Endodermal cell (in vitro differentiated cells): Measurements from ENCODE around the gene BRCA1. TPM values are rescaled to one million over a fixed set of nuclear protein-coding genes. Genes with fewer than 3 reads are reported as not detected.

Source experiments
- DNase-seq: peaks from one replicate; pipeline ENCODE4 v3.0.0-alpha.2; 2017
- H3K27ac ChIP-seq: 2 replicates; pipeline ENCODE4 v1.5.1; 2013; ENCODE audit warnings: mild to moderate bottlenecking, low read depth, low read length, moderate library complexity
- H3K27me3 ChIP-seq: 2 replicates; pipeline ENCODE4 v1.6.1; 2013; ENCODE audit warnings: mild to moderate bottlenecking, low read length, moderate library complexity; ENCODE audit not compliant: insufficient read depth, control insufficient read depth, poor library complexity, severe bottlenecking
- H3K36me3 ChIP-seq: 2 replicates; pipeline ENCODE4 v1.7.0; 2013; ENCODE audit warnings: mild to moderate bottlenecking, low read length, moderate library complexity; ENCODE audit not compliant: control insufficient read depth, insufficient read depth
- H3K4me1 ChIP-seq: one replicate; pipeline ENCODE4 v1.7.0; 2013; ENCODE audit warnings: low read length; ENCODE audit not compliant: control insufficient read depth, insufficient read depth
- H3K4me3 ChIP-seq: 2 replicates; pipeline ENCODE4 v1.5.1; 2013; ENCODE audit warnings: mild to moderate bottlenecking, low read length, moderate library complexity
- H3K9ac ChIP-seq: 2 replicates; pipeline ENCODE4 v1.6.1; 2013; ENCODE audit warnings: mild to moderate bottlenecking, low read length, moderate library complexity; ENCODE audit not compliant: poor library complexity, severe bottlenecking; ENCODE audit errors: extremely low read depth
- H3K9me3 ChIP-seq: 2 replicates; pipeline ENCODE4 v1.6.1; 2013; ENCODE audit warnings: mild to moderate bottlenecking, low read length, moderate library complexity; ENCODE audit not compliant: control insufficient read depth
- H3K27ac Mint-ChIP-seq: 2 replicates; pipeline ENCODE4 v1.8.0; 2020; ENCODE audit warnings: mixed read lengths
- H3K27me3 Mint-ChIP-seq: 2 replicates; pipeline ENCODE4 v1.8.0; 2021; ENCODE audit warnings: mild to moderate bottlenecking, mixed read lengths; ENCODE audit not compliant: insufficient read depth
- H3K36me3 Mint-ChIP-seq: 2 replicates; pipeline ENCODE4 v1.8.0; 2020; ENCODE audit warnings: low read depth, mixed read lengths
- H3K4me1 Mint-ChIP-seq: 2 replicates; pipeline ENCODE4 v1.8.0; 2020; ENCODE audit warnings: mixed read lengths
- H3K4me3 Mint-ChIP-seq: 2 replicates; pipeline ENCODE4 v1.8.0; 2020; ENCODE audit warnings: mild to moderate bottlenecking, moderate library complexity, mixed read lengths
- H3K9me3 Mint-ChIP-seq: 2 replicates; pipeline ENCODE4 v1.8.0; 2020; ENCODE audit warnings: mild to moderate bottlenecking, mixed read lengths
- CTCF ChIP-seq: fragments of 200-600 bp; sonication (generic); conservative IDR thresholded peaks from 2 replicates; pipeline ENCODE4 v1.5.0; 2021; ENCODE audit warnings: antibody characterized with exemption, mild to moderate bottlenecking
- WGBS, 2 experiments: methylation state at CpG; one replicate each; pipeline versions ENCODE4 v1.1.5 to v1.1.7; 2013; ENCODE audit warnings: missing lambda C conversion rate in 2 of 2, mixed read lengths in 1 of 2; ENCODE audit not compliant: insufficient coverage in 1 of 2, insufficient read length in 1 of 2; 5-methylcytosine and 5-hydroxymethylcytosine counted together
- total RNA-seq, 2 donors: library from RNA; stranded (reverse); fragmentation: NEBNext Ultra II Directional in 1 of 2; extraction: Animal tissue kit (Norgen Biotek cat#: 25700) in 1 of 2; gene quantifications; 2 replicates in 1 of 2; 3 replicates in 1 of 2; pipeline ENCODE4 v1.2.1, GENCODE V29; 2021

The BRCA1 gene
- total RNA-seq, 2 donors from 2014 or later: 45.4 to 59.0 TPM

DNA sequence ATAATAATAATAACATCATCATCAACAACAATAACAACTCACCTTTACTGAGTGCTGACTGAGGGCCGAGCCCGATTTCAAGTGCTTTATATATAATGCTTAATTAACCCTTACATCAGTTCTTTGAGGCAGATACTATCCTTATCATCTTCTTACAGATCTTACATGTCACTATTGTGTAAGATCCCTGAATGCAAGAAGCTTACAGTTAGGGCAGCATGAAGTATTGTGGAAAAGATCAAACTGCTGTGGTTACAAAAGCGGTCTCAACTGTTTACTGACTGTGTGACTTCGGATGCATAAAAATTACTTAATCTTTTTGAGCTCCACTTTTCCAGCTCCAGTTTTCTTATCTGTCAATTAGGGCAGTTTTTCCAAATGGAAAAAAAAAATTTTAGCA is 106.2 kb downstream of the BRCA1 start:
- Histone ChIP-seq H3K9me3 (no peaks in the 10 kb centered on the region), H3K27ac (peak overlapping the region; percentile 74)
- WGBS, 2 experiments: 89 to 96% methylated on average over 4 of the region's 4 CpGs

DNA sequence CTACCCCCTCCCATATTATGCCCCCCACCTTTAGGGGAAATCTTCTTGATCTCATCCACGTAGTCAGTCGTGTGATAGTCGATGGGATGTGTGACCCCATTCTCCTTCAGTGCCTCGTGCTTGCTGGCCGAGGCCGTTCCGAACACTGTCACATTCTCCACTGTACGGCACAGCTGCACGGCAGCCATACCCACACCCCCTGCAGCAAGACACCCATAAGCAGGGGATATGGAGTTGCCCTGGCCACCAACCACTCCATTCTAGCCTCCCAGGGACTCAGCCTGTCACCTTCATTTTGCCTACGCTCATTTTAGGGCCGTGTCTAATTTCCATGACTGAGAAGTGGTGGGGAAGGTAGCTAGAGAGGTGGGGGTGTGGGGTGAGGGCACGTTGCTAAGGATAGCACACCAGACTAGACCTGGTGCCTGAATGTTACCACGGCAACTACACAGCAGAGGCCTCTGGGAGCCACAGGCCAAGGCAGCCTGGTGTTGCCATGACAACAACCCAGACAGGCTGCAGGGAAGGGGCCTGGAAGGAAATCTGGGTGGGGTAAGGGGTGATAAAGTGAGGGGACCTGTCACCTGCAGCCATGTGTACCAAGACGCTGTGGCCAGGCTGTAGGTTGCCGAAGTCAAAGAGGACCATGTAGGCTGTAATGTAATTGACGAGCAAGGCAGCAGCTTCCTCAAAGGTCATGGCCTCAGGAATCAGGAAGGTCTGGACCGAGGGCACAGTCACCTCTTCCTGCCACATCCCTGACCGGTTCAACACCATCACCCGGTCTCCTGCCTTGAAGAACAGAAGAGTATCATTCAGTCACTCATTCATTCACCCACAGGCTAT is 106.9 kb downstream of the BRCA1 start:
- Histone ChIP-seq H3K9ac (no peak overlapping the region), H3K4me1 (peaks cover 12% of the 10 kb centered on the region), H3K36me3 (peaks cover 53% of the 10 kb centered on the region), H3K27me3 (no peaks in the 10 kb centered on the region), H3K27ac (peak overlapping the region; percentile 74), H3K4me3 (no peak overlapping the region), H3K9me3 (no peaks in the 10 kb centered on the region)
- Mint-ChIP-seq H3K27ac (no peak overlapping the region), H3K36me3 (peaks cover 49% of the 10 kb centered on the region), H3K4me3 (no peak overlapping the region), H3K9me3 (no peaks in the 10 kb centered on the region), H3K4me1 (peaks cover 31% of the 10 kb centered on the region), H3K27me3 (no peaks in the 10 kb centered on the region)
- peak; percentile 73 for DNase-seq
- 90 to 91% methylated on average over 10 to 19 of the region's 19 CpGs for WGBS, 2 experiments
- no peak for TF ChIP-seq CTCF

More for the DNA sequence above, 106.2 kb downstream of the BRCA1 start:
- H3K9me3 Mint-ChIP-seq: no peaks in the 10 kb centered on the region
- Histone ChIP-seq H3K4me1 (peaks cover 12% of the 10 kb centered on the region), H3K9ac (no peak overlapping the region), H3K36me3 (peaks cover 53% of the 10 kb centered on the region), H3K27me3 (no peaks in the 10 kb centered on the region), H3K4me3 (no peak overlapping the region)
- H3K4me1 Mint-ChIP-seq: peaks cover 31% of the 10 kb centered on the region
- no peak for DNase-seq
- no peak for TF ChIP-seq CTCF
- H3K27me3 Mint-ChIP-seq: no peaks in the 10 kb centered on the region
- no peak overlapping the region for H3K4me3 Mint-ChIP-seq
- H3K27ac Mint-ChIP-seq: no peak overlapping the region
- peaks cover 49% of the 10 kb centered on the region for H3K36me3 Mint-ChIP-seq

DNA sequence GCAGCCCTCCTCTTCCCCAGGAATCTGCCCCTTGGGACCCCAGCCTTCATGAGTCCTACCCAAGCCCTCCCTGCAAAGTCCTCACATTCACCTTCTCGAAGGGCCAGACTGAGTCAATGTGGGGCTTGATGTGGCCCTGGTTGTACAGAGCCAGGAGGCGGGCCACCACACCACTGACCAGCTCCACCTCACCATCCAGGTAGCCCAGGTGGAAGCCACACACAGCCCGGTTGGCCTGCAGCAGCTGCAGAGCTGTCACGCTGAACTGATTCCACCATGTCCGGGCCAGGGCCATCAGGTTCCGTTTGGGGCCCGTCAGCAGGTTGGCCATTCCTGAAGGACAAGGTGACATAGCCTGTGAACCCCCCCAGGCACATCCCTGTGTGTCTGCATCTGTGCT is 108.9 kb downstream of the BRCA1 start:
- no peak overlapping the region for H3K27ac ChIP-seq
- no peaks in the 10 kb centered on the region for H3K9me3 Mint-ChIP-seq
- H3K27me3 ChIP-seq: no peaks in the 10 kb centered on the region
- H3K4me3 ChIP-seq: no peak overlapping the region
- H3K4me1 ChIP-seq: peaks cover 12% of the 10 kb centered on the region
- no peak overlapping the region for H3K4me3 Mint-ChIP-seq
- H3K9me3 ChIP-seq: no peaks in the 10 kb centered on the region
- peaks cover 31% of the 10 kb centered on the region for H3K4me1 Mint-ChIP-seq
- peak; percentile 45 for DNase-seq
- no peak overlapping the region for H3K9ac ChIP-seq
- no peak for TF ChIP-seq CTCF
- H3K36me3 Mint-ChIP-seq: peaks cover 49% of the 10 kb centered on the region
- 97% methylated on average over 7 of the region's 7 CpGs; no CpG with 5 or more reads in 1 of the 2 experiments for WGBS, 2 experiments
- H3K36me3 ChIP-seq: peaks cover 53% of the 10 kb centered on the region
- H3K27me3 Mint-ChIP-seq: no peaks in the 10 kb centered on the region
- no peak overlapping the region for H3K27ac Mint-ChIP-seq
